WTC11 (cell line): ENCODE data around the gene GAK. TPM values are rescaled to one million over a fixed set of nuclear protein-coding genes. Genes with fewer than 3 reads are reported as not detected.

Source experiments
- ATAC-seq: fragments of 200-7000 bp; cut with Tn5 transposase; 2 replicates; pipeline ENCODE4 v1.10.0; 2021; ENCODE audit warnings: mild to moderate bottlenecking, moderate library complexity
- CTCF ChIA-PET: fragments of 300-600 bp; sonication (Branson Sonifier 250); formaldehyde crosslinking; loops from one replicate; lab custom pipeline; 2021; ENCODE audit warnings: antibody characterized with exemption; lab: Charles Lee
- POLR2A ChIA-PET: fragments of 350-600 bp; sonication (Branson Sonifier 250); formaldehyde crosslinking; loops from one replicate; lab custom pipeline; 2021; ENCODE audit warnings: antibody characterized with exemption; lab: Charles Lee
- DNase-seq: peaks from one replicate; pipeline ENCODE4 v3.0.0; 2021; ENCODE audit warnings: low spot score
- H3K27ac Mint-ChIP-seq: 2 replicates; pipeline ENCODE4 v1.8.0; 2021; ENCODE audit warnings: mixed read lengths
- H3K27me3 Mint-ChIP-seq: 2 replicates; pipeline ENCODE4 v1.8.0; 2021; ENCODE audit warnings: low read depth, mild to moderate bottlenecking, moderate library complexity, mixed read lengths
- H3K36me3 Mint-ChIP-seq: 2 replicates; pipeline ENCODE4 v1.8.0; 2021; ENCODE audit warnings: mixed read lengths
- H3K4me1 Mint-ChIP-seq: 2 replicates; pipeline ENCODE4 v1.8.0; 2022; ENCODE audit warnings: mixed read lengths
- H3K4me3 Mint-ChIP-seq: 2 replicates; pipeline ENCODE4 v1.8.0; 2021; ENCODE audit warnings: mild to moderate bottlenecking, moderate library complexity, mixed read lengths
- H3K9me3 Mint-ChIP-seq: 2 replicates; pipeline ENCODE4 v1.8.0; 2021; ENCODE audit warnings: mixed read lengths
- ARID4B ChIP-seq: sonication (generic); formaldehyde crosslinking; IDR thresholded peaks from 2 replicates; pipeline ENCODE4 v1.8.0; 2023; ENCODE audit warnings: missing genetic modification reagents, mild to moderate bottlenecking, borderline replicate concordance
- ATF2 ChIP-seq: sonication (generic); formaldehyde crosslinking; IDR thresholded peaks from 2 replicates; pipeline ENCODE4 v1.8.1; 2022; ENCODE audit warnings: low read depth, missing genetic modification reagents, borderline replicate concordance
- HMGA2 ChIP-seq: fragments of 250-450 bp; sonication (Bioruptor Pico); IDR thresholded peaks from 2 replicates; pipeline ENCODE4 v1.4.0; 2021; ENCODE audit warnings: mild to moderate bottlenecking, moderate library complexity
- KAT7 ChIP-seq: sonication (generic); formaldehyde crosslinking; IDR thresholded peaks from 2 replicates; pipeline ENCODE4 v1.8.1; 2023; ENCODE audit warnings: missing genetic modification reagents, mild to moderate bottlenecking, borderline replicate concordance
- SMAD3 ChIP-seq: sonication (generic); formaldehyde crosslinking; IDR thresholded peaks from 2 replicates; pipeline ENCODE4 v1.8.0; 2022; ENCODE audit warnings: missing genetic modification reagents, mild to moderate bottlenecking, borderline replicate concordance
- TEAD4 ChIP-seq: sonication (generic); formaldehyde crosslinking; IDR thresholded peaks from 2 replicates; pipeline ENCODE4 v1.8.0; 2022; ENCODE audit warnings: mild to moderate bottlenecking, missing genetic modification reagents
- ZBTB21 ChIP-seq: sonication (generic); formaldehyde crosslinking; IDR thresholded peaks from 2 replicates; pipeline ENCODE4 v1.8.1; 2023; ENCODE audit warnings: mild to moderate bottlenecking, missing genetic modification reagents, borderline replicate concordance
- ZNF425 ChIP-seq: fragments of 250-450 bp; sonication (Bioruptor Pico); conservative IDR thresholded peaks from 2 replicates; pipeline ENCODE4 v1.9.0; 2021; ENCODE audit warnings: mild to moderate bottlenecking
- total RNA-seq: library from RNA; stranded (reverse); gene quantifications from 3 replicates; pipeline ENCODE4 v1.2.3, GENCODE V29; 2021
- TF ChIP-seq, protein P1 (sequence below): fragments of 250-450 bp; sonication (Bioruptor Pico); IDR thresholded peaks from 2 replicates; pipeline ENCODE4 v1.9.0; 2021; ENCODE audit warnings: mild to moderate bottlenecking, borderline replicate concordance

The GAK gene
- total RNA-seq, 1 experiment from 2014 or later: 121 TPM

DNA sequence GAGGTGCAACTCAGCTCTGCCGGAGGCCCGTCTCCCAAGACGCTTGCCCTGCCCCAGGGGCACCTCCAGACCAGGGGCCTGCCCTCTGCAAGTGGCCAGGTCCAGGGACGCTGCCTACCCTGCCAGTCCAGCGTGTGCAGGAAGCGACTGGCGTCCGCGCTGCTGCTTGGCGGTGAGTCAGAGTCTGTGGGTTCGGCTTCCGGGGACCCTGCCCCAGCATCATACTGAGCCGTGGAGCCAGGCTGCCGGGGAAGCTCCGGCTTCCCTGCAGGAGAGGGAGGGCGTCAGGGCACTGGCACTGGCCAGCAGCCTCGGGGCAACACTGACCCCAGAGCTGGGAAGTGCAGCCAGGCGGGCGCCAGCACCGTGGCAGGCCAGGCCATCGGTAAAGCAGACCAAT lies 63.7 kb downstream of the GAK start:
- H3K36me3 Mint-ChIP-seq: peaks cover 21% of the 10 kb centered on the region
- POLR2A ChIA-PET: interaction anchor here (0.6 kb wide), 1 partner anchor 101 kb away, joined by 3 read pairs; no protein-coding TSS in a partner anchor
- CTCF ChIA-PET: no interaction called here

More for the DNA sequence above, 63.7 kb downstream of the GAK start:
- no peak overlapping the region for H3K27ac Mint-ChIP-seq
- DNase-seq (no peak), ATAC-seq (no peak)
- H3K4me1 Mint-ChIP-seq: no peaks in the 10 kb centered on the region
- H3K9me3 Mint-ChIP-seq: peaks cover 15% of the 10 kb centered on the region
- TF ChIP-seq TEAD4 (CRISPR knock-in tag): no peak
- TF ChIP-seq ARID4B (CRISPR knock-in tag): no peak
- TF ChIP-seq, protein P1, sequence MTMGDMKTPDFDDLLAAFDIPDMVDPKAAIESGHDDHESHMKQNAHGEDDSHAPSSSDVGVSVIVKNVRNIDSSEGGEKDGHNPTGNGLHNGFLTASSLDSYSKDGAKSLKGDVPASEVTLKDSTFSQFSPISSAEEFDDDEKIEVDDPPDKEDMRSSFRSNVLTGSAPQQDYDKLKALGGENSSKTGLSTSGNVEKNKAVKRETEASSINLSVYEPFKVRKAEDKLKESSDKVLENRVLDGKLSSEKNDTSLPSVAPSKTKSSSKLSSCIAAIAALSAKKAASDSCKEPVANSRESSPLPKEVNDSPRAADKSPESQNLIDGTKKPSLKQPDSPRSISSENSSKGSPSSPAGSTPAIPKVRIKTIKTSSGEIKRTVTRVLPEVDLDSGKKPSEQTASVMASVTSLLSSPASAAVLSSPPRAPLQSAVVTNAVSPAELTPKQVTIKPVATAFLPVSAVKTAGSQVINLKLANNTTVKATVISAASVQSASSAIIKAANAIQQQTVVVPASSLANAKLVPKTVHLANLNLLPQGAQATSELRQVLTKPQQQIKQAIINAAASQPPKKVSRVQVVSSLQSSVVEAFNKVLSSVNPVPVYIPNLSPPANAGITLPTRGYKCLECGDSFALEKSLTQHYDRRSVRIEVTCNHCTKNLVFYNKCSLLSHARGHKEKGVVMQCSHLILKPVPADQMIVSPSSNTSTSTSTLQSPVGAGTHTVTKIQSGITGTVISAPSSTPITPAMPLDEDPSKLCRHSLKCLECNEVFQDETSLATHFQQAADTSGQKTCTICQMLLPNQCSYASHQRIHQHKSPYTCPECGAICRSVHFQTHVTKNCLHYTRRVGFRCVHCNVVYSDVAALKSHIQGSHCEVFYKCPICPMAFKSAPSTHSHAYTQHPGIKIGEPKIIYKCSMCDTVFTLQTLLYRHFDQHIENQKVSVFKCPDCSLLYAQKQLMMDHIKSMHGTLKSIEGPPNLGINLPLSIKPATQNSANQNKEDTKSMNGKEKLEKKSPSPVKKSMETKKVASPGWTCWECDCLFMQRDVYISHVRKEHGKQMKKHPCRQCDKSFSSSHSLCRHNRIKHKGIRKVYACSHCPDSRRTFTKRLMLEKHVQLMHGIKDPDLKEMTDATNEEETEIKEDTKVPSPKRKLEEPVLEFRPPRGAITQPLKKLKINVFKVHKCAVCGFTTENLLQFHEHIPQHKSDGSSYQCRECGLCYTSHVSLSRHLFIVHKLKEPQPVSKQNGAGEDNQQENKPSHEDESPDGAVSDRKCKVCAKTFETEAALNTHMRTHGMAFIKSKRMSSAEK: no peak
- TF ChIP-seq HMGA2 (CRISPR knock-in tag): no peak
- no peak for TF ChIP-seq ZBTB21 (CRISPR knock-in tag)
- no peak for TF ChIP-seq ZNF425 (CRISPR knock-in tag)
- TF ChIP-seq KAT7: no peak
- no peak for TF ChIP-seq ATF2 (CRISPR knock-in tag)
- no peak for TF ChIP-seq SMAD3 (CRISPR knock-in tag)
- H3K4me3 Mint-ChIP-seq: no peak overlapping the region
- no peaks in the 10 kb centered on the region for H3K27me3 Mint-ChIP-seq
